VCaP (cell line): ENCODE data around the gene CIDEA.

ENCODE experiments used
- H3K27ac ChIP-seq: fragments of 450-650 bp; 2 replicates; pipeline ENCODE4 v1.5.1; 2017
- TF ChIP-seq, protein P1 (sequence below): fragments of 450-650 bp; conservative IDR thresholded peaks from 2 replicates; pipeline ENCODE4 v1.5.1; 2017; ENCODE audit warnings: mild to moderate bottlenecking, moderate library complexity

Gene CIDEA

GRCh38 chr18:12287131-12287681 lies 33.0 kb downstream of the CIDEA start:
- TF ChIP-seq, protein P1, sequence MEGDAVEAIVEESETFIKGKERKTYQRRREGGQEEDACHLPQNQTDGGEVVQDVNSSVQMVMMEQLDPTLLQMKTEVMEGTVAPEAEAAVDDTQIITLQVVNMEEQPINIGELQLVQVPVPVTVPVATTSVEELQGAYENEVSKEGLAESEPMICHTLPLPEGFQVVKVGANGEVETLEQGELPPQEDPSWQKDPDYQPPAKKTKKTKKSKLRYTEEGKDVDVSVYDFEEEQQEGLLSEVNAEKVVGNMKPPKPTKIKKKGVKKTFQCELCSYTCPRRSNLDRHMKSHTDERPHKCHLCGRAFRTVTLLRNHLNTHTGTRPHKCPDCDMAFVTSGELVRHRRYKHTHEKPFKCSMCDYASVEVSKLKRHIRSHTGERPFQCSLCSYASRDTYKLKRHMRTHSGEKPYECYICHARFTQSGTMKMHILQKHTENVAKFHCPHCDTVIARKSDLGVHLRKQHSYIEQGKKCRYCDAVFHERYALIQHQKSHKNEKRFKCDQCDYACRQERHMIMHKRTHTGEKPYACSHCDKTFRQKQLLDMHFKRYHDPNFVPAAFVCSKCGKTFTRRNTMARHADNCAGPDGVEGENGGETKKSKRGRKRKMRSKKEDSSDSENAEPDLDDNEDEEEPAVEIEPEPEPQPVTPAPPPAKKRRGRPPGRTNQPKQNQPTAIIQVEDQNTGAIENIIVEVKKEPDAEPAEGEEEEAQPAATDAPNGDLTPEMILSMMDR: no peak
- H3K27ac ChIP-seq: no peak overlapping the region

DNA sequence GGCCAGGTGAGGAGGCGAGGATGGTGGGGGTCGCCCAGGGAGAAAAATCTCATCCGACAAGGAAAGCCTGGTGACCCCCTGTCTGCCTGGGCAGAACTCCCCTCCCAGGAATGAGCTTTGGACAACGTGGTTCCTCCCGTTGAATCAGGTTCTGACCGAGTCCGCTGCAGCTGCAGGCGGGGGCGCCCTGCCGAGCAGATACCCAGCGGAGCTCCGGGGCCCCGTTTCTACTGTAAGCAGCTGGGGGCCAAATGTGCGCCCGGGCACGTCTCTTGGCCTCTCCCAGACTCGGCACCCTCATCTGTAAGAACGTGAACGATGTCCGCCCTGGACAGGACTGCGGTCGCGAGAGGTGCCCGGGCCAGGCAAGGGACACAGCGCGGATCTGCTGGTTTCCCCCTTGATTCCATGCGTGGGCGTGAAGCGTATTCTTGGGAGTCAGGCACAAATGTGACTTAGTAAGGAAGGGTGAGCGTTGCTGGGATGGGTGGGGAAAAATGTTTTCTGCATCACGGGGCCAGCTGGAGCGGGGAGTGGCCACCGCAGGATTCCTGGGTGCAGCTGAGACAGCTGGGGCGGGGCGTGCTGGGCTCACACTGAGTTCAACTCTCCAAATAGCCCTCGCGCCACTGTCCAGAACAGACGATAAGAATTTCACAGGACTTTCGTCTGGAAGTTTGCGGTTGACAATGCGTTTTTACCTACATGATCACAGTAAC lies 33.7 kb downstream of the CIDEA start:
- H3K27ac ChIP-seq: no peak overlapping the region
- TF ChIP-seq, protein P1: no peak

GRCh38 chr18:12288403-12288755 lies 34.2 kb downstream of the CIDEA start:
- no peak overlapping the region for H3K27ac ChIP-seq
- TF ChIP-seq, protein P1: no peak

GRCh38 chr18:12290086-12290485 lies 35.9 kb downstream of the CIDEA start:
- TF ChIP-seq, protein P1: no peak

DNA sequence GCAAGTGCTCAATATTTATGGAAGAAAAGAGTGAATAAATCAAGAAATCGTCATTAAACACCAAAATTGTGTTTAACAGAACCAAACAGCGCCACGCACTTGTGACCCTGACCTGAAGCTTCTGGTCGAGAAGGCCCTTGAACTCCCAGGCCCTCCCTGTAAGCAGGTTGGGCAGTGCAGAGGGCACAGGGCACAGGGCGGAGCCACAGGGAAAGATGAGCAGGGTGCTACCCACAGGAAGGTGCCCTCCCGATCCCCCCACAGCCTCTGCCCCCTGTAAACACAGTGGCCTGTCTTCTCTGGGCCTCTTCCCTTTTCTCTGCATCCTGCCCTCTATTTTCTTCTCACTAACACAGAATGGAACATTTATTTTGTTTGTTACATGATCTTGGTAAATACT lies 37.0 kb downstream of the CIDEA start:
- TF ChIP-seq, protein P1: no peak
- H3K27ac ChIP-seq: peak overlapping the region; percentile 66

More at GRCh38 chr18:12290086-12290485, 35.9 kb downstream of the CIDEA start:
- H3K27ac ChIP-seq: no peak overlapping the region

- TF ChIP-seq, protein P1: no peak
Measured at GRCh38 chr18:12291690-12292089, 37.5 kb downstream of the CIDEA start.

DNA sequence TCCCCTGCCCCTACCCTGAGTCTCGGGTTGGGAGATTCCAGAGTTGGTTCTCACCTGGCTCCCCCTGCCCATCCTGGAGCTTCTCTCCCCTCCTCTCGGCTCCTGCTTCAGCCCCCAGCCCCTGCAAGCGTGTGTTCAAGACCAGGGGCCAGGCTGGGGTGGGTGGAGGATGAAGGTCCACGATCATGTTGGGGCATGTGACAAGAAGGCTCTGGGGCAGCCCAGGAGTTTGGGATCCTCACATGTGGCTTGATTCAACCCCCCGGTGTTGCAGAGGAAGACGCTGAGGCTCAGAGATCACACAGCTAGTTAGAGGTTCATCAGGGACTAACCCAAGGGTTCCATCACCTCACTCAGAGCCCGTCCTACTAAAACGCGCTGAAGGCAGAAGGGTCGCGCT lies 39.7 kb downstream of the CIDEA start:
- no peak overlapping the region for H3K27ac ChIP-seq
- TF ChIP-seq, protein P1: no peak

More at GRCh38 chr18:12291690-12292089, 37.5 kb downstream of the CIDEA start:
- peak overlapping the region; percentile 66 for H3K27ac ChIP-seq
